ENCODE measurements around the gene KSR2. TPM values are rescaled to one million over a fixed set of nuclear protein-coding genes. Genes with fewer than 3 reads are reported as not detected.

KSR2 gene
- total RNA-seq, 1 experiment from 2014 or later: 0.02 TPM

GRCh38 chr12:117508468-117508867 is 460.3 kb downstream of the KSR2 start:
- peaks cover 25% of the 10 kb centered on the region for H3K9me3 Mint-ChIP-seq (ENCODE audit: unreplicated experiment)
- POLR2A ChIA-PET: no interaction called here

DNA sequence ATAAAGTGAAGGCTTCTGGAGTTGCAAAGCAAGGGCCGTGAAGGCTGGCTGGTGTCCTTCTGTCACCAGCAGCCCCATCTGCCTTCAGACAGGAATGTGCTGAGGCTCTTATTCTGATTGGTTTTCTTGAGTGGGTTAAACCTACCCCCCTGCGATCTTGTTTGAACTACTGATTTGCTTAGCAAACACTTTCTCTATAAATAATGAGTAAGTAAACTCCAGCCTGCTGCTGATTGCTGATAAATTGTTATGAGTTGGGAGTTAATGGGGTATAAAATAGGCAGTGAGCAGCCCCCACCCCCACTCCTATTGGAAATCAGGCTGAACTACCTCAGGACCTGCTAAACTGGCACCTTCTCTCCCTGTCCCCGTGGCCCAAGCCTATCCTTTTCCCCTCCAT is 461.2 kb downstream of the KSR2 start:
- Mint-ChIP-seq H3K27ac (ENCODE audit: low read depth, unreplicated experiment) (no peak overlapping the region), H3K27me3 (ENCODE audit: insufficient read depth, unreplicated experiment) (no peaks in the 10 kb centered on the region), H3K4me3 (ENCODE audit: unreplicated experiment) (no peak overlapping the region), H3K36me3 (ENCODE audit: insufficient read depth, unreplicated experiment) (no peaks in the 10 kb centered on the region), H3K4me1 (ENCODE audit: insufficient read depth, unreplicated experiment) (no peaks in the 10 kb centered on the region), H3K9me3 (ENCODE audit: unreplicated experiment) (peaks cover 22% of the 10 kb centered on the region)
- TF ChIP-seq, protein P1, sequence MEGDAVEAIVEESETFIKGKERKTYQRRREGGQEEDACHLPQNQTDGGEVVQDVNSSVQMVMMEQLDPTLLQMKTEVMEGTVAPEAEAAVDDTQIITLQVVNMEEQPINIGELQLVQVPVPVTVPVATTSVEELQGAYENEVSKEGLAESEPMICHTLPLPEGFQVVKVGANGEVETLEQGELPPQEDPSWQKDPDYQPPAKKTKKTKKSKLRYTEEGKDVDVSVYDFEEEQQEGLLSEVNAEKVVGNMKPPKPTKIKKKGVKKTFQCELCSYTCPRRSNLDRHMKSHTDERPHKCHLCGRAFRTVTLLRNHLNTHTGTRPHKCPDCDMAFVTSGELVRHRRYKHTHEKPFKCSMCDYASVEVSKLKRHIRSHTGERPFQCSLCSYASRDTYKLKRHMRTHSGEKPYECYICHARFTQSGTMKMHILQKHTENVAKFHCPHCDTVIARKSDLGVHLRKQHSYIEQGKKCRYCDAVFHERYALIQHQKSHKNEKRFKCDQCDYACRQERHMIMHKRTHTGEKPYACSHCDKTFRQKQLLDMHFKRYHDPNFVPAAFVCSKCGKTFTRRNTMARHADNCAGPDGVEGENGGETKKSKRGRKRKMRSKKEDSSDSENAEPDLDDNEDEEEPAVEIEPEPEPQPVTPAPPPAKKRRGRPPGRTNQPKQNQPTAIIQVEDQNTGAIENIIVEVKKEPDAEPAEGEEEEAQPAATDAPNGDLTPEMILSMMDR (IDR thresholded peaks at IDR 0.05; ENCODE audit: unreplicated experiment): no peak
- intact Hi-C loops (cut with micrococcal nuclease): no loop called here
- POLR2A ChIA-PET: interaction anchor here (0.6 kb wide), 1 partner anchor 323 kb away, joined by 4 read pairs; no protein-coding TSS in a partner anchor
- CTCF ChIA-PET: no interaction called here
- no TSS peak for BruUV-seq (replicated peaks)
- no peak for DNase-seq (ENCODE audit: unreplicated experiment)

More at GRCh38 chr12:117508468-117508867, 460.3 kb downstream of the KSR2 start:
- no peak for DNase-seq (ENCODE audit: unreplicated experiment)
- no peak overlapping the region for H3K4me3 Mint-ChIP-seq (ENCODE audit: unreplicated experiment)
- no peak overlapping the region for H3K27ac Mint-ChIP-seq (ENCODE audit: low read depth, unreplicated experiment)
- intact Hi-C loops (cut with micrococcal nuclease): no loop called here
- no peaks in the 10 kb centered on the region for H3K36me3 Mint-ChIP-seq (ENCODE audit: insufficient read depth, unreplicated experiment)
- BruUV-seq (replicated peaks): no TSS peak
- no peaks in the 10 kb centered on the region for H3K4me1 Mint-ChIP-seq (ENCODE audit: insufficient read depth, unreplicated experiment)
- no peaks in the 10 kb centered on the region for H3K27me3 Mint-ChIP-seq (ENCODE audit: insufficient read depth, unreplicated experiment)
- CTCF ChIA-PET: interaction anchor here (0.6 kb wide), 1 partner anchor 342 kb away, joined by 3 read pairs; no protein-coding TSS in a partner anchor
- TF ChIP-seq, protein P1 (IDR thresholded peaks at IDR 0.05; ENCODE audit: unreplicated experiment): no peak

- TF ChIP-seq, protein P1 (IDR thresholded peaks at IDR 0.05; ENCODE audit: unreplicated experiment): no peak
- Mint-ChIP-seq H3K36me3 (ENCODE audit: insufficient read depth, unreplicated experiment) (no peaks in the 10 kb centered on the region), H3K9me3 (ENCODE audit: unreplicated experiment) (peaks cover 21% of the 10 kb centered on the region), H3K27ac (ENCODE audit: low read depth, unreplicated experiment) (no peak overlapping the region), H3K27me3 (ENCODE audit: insufficient read depth, unreplicated experiment) (no peaks in the 10 kb centered on the region), H3K4me1 (ENCODE audit: insufficient read depth, unreplicated experiment) (no peaks in the 10 kb centered on the region), H3K4me3 (ENCODE audit: unreplicated experiment) (no peak overlapping the region)
- ChIA-PET POLR2A (no interaction called here), CTCF (interaction anchor here (0.7 kb wide), 1 partner anchor 64 kb away, joined by 3 read pairs; no protein-coding TSS in a partner anchor)
- BruUV-seq (replicated peaks): no TSS peak
- intact Hi-C loops (cut with micrococcal nuclease): no loop called here
- DNase-seq (ENCODE audit: unreplicated experiment): no peak
These were observed 462.5 kb downstream of the KSR2 start for GRCh38 chr12:117506333-117506732.

GRCh38 chr12:117502633-117503032 is 466.2 kb downstream of the KSR2 start:
- H3K4me3 Mint-ChIP-seq (ENCODE audit: unreplicated experiment): no peak overlapping the region
- H3K9me3 Mint-ChIP-seq (ENCODE audit: unreplicated experiment): peaks cover 16% of the 10 kb centered on the region
- no peaks in the 10 kb centered on the region for H3K27me3 Mint-ChIP-seq (ENCODE audit: insufficient read depth, unreplicated experiment)
- intact Hi-C loops (cut with micrococcal nuclease): no loop called here
- ChIA-PET POLR2A (no interaction called here), CTCF (no interaction called here)
- no peaks in the 10 kb centered on the region for H3K36me3 Mint-ChIP-seq (ENCODE audit: insufficient read depth, unreplicated experiment)
- BruUV-seq (replicated peaks): no TSS peak
- DNase-seq (ENCODE audit: unreplicated experiment): no peak
- no peaks in the 10 kb centered on the region for H3K4me1 Mint-ChIP-seq (ENCODE audit: insufficient read depth, unreplicated experiment)
- H3K27ac Mint-ChIP-seq (ENCODE audit: low read depth, unreplicated experiment): no peak overlapping the region
- TF ChIP-seq, protein P1 (IDR thresholded peaks at IDR 0.05; ENCODE audit: unreplicated experiment): no peak

Measured in MCF 10A (cell line).